ENCODE data around the gene DNPEP.
A peak's percentile ranks its signal among the peaks of the same experiment; 100 is the strongest.

The DNPEP gene

DNA sequence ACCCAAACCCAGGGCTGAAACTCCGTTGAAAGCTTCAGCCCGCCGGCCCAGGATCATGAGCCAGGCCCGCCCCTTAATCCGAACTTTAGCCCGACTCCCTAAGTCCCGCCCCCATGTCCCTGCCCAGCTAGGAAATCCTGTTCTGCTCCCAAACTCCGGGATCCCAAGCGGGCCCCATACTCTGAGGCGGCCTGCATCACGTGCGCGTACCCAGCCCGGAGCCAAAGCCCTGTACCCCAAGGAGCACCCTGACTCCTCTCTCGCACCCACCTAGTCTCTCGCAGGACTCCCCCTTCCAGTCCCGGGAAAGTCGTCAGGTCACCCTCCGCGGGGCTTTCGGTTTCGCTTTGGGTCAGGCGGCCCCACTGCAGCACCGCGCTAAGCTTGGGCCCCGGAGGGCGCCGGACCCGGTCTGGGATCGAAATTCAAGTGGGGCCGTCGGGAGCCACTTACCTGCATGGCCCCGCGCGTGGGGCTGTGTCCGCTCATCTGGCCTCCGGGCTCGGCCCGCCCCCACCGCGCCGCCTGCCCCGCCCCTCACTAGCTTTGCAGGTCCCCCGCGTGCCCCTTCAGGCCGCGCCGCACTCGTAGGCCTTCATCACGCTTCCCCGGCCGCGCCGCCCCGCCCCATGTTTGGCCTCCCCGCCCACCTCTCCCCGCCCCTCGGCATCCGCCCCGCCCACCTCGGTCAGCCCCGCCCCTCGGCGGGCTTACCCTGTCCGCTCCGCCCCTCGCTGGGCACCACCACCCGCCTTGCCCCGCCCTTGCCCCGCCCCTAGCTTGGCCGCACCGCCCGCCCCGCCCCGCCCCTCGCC is at the start of gene DNPEP:
TSS of gene DNPEP (minus strand) at position 607 of the 815 bp plus-strand sequence. CDS start at position 489, 118 bp downstream.
- H3K9me3 Mint-ChIP-seq (ENCODE audit: low read depth), result no peaks in the 10 kb centered on the region

DNA sequence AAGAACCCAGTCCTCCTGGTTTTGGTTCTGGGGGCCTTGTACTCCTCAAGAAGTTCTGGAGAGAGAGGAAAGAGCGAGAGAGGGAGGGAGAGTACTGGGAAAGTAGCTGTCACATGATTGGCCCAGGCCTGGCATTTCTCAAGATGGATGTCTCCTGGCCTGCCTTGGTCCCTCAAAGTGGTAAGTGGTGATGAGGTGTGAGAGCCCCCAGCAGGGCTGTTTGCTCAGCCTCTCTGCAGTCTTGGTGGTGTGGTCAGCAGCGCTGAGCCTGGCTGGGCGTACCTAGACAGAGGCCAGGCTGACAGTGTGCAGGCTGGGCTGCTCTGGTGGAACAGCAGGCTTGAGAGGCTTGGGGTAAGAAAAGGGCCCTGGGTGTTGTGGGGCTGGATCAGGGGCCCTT is 49.4 kb upstream of the DNPEP start:
- Mint-ChIP-seq H3K36me3 (no peaks in the 10 kb centered on the region), H3K4me3 (no peak overlapping the region), H3K27me3 (peaks cover 8% of the 10 kb centered on the region), H3K4me1 (ENCODE audit: low read depth) (peaks cover 12% of the 10 kb centered on the region), H3K9me3 (ENCODE audit: low read depth) (no peaks in the 10 kb centered on the region), H3K27ac (no peak overlapping the region)

More for the DNA sequence above, at the start of gene DNPEP:
- Mint-ChIP-seq H3K4me1 (ENCODE audit: low read depth) (peaks cover 24% of the 10 kb centered on the region), H3K36me3 (peaks cover 8% of the 10 kb centered on the region), H3K4me3 (peak within 1 kb of the TSS; percentile 97), H3K27ac (peak within 1 kb of the TSS; percentile 98), H3K27me3 (no peaks in the 10 kb centered on the region)

DNA sequence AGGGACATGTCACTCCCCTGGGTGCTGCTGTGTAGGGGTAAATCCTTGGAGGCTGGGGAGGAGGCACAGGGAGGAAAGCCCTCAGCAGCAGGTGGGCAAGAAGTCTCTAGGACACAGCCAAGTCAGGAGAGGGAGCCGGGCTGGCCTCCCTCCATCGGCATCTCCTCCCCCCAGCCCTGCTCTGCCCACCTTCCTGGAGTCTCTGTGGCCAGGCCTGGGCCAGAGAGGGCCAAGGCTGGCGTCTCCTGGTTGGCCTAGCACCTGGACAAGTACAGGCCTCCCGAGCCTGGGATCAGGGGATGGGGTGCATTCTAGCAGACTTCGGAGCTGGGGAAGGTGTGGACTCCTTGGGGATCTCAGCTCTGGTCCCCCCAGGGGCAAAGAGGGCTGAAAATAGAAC is 48.8 kb upstream of the DNPEP start:
- H3K27me3 Mint-ChIP-seq, result peaks cover 8% of the 10 kb centered on the region

DNA sequence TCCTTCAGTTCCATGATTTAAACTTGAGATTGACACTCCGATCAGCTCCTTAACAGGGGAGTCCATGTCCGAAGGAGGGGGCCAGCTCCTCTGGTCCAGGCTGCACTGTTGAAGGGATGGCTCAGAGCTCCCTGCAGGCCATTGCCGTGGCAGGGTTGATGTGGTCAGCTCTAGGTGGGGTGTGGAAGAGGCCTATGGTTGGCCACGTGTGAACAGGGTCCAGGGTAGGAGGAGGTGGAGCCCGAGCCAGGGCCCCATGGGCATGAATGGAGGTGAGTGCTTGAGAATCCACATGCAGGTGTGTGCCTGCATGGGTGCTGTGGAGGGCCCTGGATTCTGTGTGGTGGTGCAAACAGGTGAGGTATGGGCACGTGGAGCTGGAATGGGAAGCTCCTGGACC is 48.0 kb upstream of the DNPEP start:
- no peaks in the 10 kb centered on the region for H3K36me3 Mint-ChIP-seq
- H3K4me1 Mint-ChIP-seq (ENCODE audit: low read depth), result peaks cover 3% of the 10 kb centered on the region
- no peak overlapping the region for H3K27ac Mint-ChIP-seq
- H3K9me3 Mint-ChIP-seq (ENCODE audit: low read depth), result no peaks in the 10 kb centered on the region
- H3K27me3 Mint-ChIP-seq, result peaks cover 8% of the 10 kb centered on the region
- no peak overlapping the region for H3K4me3 Mint-ChIP-seq

More for the DNA sequence above, 48.8 kb upstream of the DNPEP start:
- Mint-ChIP-seq H3K4me1 (ENCODE audit: low read depth) (peaks cover 11% of the 10 kb centered on the region), H3K9me3 (ENCODE audit: low read depth) (no peaks in the 10 kb centered on the region), H3K4me3 (no peak overlapping the region), H3K36me3 (no peaks in the 10 kb centered on the region), H3K27ac (no peak overlapping the region)

DNA sequence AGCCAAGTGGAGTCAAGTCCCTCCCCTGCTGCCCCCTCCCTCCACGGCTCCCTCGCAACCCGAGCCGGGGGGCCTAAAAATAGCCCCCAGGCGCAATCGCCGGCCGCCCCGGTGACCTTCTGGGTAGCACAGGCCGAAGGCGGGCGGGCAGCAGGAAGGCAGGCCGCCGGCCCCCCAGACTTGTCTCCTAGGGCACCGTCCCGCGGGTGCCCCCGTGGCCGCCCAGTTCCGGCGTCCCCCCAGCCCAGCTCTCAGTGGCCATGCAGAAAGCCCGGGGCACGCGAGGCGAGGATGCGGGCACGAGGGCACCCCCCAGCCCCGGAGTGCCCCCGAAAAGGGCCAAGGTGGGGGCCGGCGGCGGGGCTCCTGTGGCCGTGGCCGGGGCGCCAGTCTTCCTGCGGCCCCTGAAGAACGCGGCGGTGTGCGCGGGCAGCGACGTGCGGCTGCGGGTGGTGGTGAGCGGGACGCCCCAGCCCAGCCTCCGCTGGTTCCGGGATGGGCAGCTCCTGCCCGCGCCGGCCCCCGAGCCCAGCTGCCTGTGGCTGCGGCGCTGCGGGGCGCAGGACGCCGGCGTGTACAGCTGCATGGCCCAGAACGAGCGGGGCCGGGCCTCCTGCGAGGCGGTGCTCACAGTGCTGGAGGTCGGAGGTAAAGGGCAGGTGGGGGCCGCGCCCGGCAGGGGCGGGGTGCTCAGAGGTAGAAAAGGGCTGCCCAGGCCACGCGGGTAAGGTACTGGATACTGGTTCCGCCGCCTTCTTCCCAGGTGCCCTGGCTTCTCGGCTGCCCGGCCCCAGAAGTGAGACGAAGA is 47.2 kb upstream of the DNPEP start, which contains the start of gene SPEG:
TSS of gene SPEG (plus strand) at position 126 of the 808 bp plus-strand sequence. CDS start at position 261, 135 bp downstream.
- Mint-ChIP-seq H3K4me3 (no peak within 1 kb of the TSS), H3K27ac (no peak within 1 kb of the TSS), H3K4me1 (ENCODE audit: low read depth) (peaks cover 1% of the 10 kb centered on the region), H3K27me3 (peaks cover 8% of the 10 kb centered on the region), H3K36me3 (no peaks in the 10 kb centered on the region), H3K9me3 (ENCODE audit: low read depth) (no peaks in the 10 kb centered on the region)

DNA sequence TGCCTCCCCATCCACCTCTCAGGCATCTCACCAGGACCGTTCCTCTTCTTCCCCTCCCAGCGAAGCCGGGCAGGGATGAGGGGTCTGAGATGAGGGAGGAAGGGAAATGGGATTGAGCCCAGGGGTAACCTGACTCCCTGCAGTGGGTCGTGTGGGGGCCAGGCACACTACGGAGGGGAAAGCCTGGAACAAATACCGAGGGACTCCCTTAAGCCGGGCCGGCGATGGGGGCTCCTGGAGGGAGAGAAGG is 46.7 kb upstream of the DNPEP start:
- no peak overlapping the region for H3K4me3 Mint-ChIP-seq
- H3K27me3 Mint-ChIP-seq, result peaks cover 8% of the 10 kb centered on the region
- peaks cover 1% of the 10 kb centered on the region for H3K4me1 Mint-ChIP-seq (ENCODE audit: low read depth)
- no peaks in the 10 kb centered on the region for H3K9me3 Mint-ChIP-seq (ENCODE audit: low read depth)
- H3K27ac Mint-ChIP-seq, result no peak overlapping the region
- H3K36me3 Mint-ChIP-seq, result no peaks in the 10 kb centered on the region

DNA sequence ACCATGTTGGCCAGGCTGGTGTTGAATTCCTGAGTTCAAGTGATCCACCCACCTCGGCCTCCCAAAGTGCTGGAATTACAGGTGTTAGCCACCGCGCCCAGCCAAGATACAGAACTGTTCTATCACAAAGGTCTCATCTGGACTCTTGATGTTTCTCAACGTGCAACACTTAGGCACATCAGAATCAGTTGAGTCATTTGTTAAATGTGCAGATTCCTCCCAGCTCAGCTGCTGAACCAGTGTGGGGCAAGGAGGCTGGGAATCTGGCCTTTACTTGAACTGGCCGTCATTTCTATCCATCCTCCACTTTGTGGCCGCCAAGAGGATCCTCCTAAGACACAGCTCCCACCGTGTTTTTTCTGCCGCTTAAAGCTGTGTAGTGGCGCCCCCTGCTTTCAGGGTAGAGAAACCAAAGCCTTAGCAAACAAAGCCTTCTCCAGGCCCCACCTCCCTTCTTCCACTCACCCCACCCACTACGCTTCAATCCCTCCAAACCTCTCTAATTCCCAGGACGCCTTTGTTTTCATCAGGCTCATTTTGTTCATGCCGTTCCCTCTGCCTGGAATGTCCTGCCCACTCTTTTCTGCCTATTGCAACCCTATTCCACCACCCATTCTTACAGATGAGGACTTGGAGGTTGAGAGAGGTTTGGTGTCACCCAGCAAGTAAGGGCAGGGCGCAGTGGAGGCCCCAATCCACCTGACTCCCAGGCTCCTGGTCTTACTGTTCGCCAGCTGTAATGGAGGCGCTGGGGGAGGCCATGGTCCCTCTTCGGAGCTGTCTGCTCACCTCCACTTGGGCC is 46.2 kb upstream of the DNPEP start:
- H3K27me3 Mint-ChIP-seq, result peaks cover 8% of the 10 kb centered on the region
- H3K4me3 Mint-ChIP-seq, result no peak overlapping the region
- H3K36me3 Mint-ChIP-seq, result no peaks in the 10 kb centered on the region
- H3K27ac Mint-ChIP-seq, result no peak overlapping the region
- H3K4me1 Mint-ChIP-seq (ENCODE audit: low read depth), result peaks cover 1% of the 10 kb centered on the region
- no peaks in the 10 kb centered on the region for H3K9me3 Mint-ChIP-seq (ENCODE audit: low read depth)

DNA sequence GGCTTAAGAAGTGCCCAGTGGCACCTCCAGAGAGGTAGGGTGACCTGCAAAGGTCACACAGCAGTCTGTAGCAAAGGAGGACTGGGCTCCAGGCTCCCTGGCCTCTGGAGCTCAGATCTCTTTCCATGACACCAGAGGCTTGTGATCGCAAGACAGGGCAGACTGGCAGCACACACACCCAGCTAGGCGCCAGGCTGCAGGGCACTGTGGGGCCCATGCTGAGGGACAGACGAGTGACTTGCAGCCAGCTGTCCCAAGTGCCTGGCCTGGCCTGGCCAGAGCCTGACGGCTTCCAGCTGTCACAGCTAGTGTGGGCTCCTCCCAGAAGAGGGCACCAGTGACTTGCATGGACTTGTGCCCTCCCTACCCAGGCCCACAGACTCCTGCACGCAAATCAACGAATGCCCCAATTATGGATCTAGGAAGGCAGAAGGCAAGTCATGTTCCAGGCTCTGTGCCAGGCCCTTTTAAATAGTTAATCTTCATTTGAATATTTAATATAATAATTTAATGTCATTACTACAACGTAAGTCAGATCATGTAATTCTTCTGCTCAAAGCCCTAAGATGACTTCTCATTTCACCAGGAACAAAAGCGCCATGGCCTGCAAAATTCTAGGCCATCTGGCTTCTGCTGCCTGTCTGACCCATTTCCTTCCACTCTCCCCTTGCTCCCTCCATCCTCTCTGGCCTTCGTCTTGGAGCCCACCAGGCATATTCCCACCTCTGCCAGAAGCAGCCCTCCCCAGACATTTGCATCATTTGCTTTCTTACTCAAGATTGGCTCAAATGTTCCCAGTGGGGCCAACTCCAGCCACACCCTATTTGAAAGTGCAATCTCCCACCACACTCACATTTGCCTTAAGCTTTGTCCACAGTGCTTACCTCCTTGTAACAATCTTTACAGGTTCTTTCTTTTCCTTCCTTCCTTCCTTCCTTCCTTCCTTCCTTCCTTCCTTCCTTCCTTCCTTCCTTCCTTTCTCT is 43.2 kb upstream of the DNPEP start:
- Mint-ChIP-seq H3K36me3 (no peaks in the 10 kb centered on the region), H3K4me1 (ENCODE audit: low read depth) (peaks cover 1% of the 10 kb centered on the region), H3K9me3 (ENCODE audit: low read depth) (no peaks in the 10 kb centered on the region), H3K4me3 (no peak overlapping the region), H3K27me3 (peaks cover 6% of the 10 kb centered on the region), H3K27ac (no peak overlapping the region)

DNA sequence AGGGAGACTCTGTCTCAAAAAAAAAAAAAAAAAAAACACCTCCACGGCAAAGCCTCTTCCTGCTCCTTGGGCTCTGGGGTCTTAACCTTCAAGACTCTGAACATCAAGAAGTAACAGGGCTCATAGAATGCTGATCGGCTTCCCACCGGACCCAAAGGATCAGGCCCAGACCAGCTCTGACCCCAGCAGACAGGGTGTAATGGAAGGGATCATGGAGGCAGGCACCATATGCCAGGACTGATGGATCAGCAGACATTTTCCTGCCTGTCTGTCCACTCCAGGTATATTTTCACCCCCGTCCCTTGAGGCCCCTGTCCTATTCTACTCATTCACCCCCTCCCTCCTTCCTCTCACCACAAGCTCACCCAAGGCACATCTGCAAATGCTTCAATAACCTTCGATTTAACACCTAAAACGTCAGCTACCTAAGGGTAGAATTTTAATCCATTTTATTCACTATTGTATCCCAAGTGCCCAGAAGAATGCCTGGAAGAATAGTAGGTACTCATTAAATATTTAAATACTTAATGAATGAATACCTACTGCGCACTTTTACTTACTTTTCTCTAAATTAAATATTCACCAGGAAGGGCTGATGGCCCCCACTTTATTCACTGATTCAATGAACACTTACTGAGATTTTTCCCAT is 42.4 kb upstream of the DNPEP start:
- Mint-ChIP-seq H3K36me3 (no peaks in the 10 kb centered on the region), H3K9me3 (ENCODE audit: low read depth) (no peaks in the 10 kb centered on the region), H3K27ac (no peak overlapping the region), H3K27me3 (peaks cover 2% of the 10 kb centered on the region), H3K4me1 (ENCODE audit: low read depth) (no peaks in the 10 kb centered on the region), H3K4me3 (no peak overlapping the region)

DNA sequence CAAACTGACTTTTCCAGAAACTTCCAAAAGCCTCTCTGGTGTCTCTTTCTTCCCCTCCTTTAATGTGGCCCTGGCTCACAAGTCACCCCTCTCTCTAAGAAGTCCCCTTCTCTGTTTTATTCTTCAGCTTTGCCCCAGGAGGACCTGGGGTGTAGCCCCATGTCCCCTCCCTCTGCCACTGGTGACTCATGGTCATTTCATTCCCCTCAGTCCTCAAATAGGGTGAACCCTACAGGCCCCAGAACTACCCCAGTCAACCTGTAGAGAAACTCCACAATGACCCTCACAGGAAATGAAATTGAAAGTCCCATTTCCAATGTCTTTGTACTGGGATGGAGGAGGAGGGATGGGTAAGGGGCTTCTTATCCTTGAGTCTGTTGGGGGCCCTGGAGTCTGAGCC is 40.8 kb upstream of the DNPEP start:
- no peaks in the 10 kb centered on the region for H3K27me3 Mint-ChIP-seq
- H3K9me3 Mint-ChIP-seq (ENCODE audit: low read depth), result no peaks in the 10 kb centered on the region
- H3K4me3 Mint-ChIP-seq, result no peak overlapping the region
- H3K27ac Mint-ChIP-seq, result no peak overlapping the region
- no peaks in the 10 kb centered on the region for H3K4me1 Mint-ChIP-seq (ENCODE audit: low read depth)
- H3K36me3 Mint-ChIP-seq, result no peaks in the 10 kb centered on the region

DNA sequence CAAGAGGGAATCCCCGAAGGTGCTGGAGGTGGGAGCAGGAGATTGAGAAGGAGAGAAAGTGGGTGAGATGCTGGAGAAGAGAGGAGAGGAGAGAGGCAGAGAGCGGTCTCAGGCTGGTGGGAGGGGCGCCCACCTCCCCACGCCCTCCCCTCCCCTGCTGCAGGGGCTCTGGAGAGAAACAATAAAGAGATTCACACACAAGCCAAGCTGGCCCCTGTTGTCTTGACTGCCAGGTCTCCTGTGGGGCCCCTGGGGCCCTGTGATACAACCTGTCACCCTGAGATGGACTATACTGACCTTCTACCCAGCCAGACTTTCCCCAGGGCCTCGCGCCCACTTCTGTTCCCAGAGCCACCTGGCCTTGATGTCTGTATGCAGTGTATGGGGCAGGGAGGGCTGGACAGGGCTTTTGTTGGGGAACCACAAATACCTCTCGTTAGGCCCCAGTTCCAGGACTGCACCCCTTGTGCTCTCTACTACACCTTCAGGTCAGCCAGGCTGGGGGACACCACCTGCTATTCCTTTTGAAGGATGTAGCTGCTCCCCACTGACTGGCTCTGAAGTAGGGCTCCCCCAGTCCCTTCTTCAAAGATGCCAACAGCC is 38.9 kb upstream of the DNPEP start:
- Mint-ChIP-seq H3K27ac (no peak overlapping the region), H3K27me3 (no peaks in the 10 kb centered on the region), H3K36me3 (no peaks in the 10 kb centered on the region), H3K9me3 (ENCODE audit: low read depth) (no peaks in the 10 kb centered on the region), H3K4me3 (no peak overlapping the region), H3K4me1 (ENCODE audit: low read depth) (no peaks in the 10 kb centered on the region)

DNA sequence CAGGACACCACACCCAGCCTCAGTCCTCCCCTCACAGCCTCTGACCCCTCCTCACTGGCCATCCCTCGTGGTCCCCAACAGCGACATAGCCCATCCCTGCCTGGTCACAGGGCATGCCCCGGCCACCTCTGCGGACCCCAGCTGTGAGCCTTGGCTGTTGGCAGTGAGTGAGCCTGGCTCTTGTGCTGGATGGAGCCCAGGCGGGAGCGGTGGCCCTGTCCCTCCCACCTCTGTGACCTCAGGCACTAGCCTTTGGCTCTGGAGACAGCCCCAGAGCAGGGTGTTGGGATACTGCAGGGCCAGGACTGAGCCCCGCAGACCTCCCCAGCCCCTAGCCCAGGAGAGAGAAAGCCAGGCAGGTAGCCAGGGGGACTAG is 38.3 kb upstream of the DNPEP start:
- no peaks in the 10 kb centered on the region for H3K9me3 Mint-ChIP-seq (ENCODE audit: low read depth)
- no peak overlapping the region for H3K27ac Mint-ChIP-seq
- H3K4me3 Mint-ChIP-seq, result no peak overlapping the region
- no peaks in the 10 kb centered on the region for H3K36me3 Mint-ChIP-seq
- H3K27me3 Mint-ChIP-seq, result no peaks in the 10 kb centered on the region
- no peaks in the 10 kb centered on the region for H3K4me1 Mint-ChIP-seq (ENCODE audit: low read depth)

DNA sequence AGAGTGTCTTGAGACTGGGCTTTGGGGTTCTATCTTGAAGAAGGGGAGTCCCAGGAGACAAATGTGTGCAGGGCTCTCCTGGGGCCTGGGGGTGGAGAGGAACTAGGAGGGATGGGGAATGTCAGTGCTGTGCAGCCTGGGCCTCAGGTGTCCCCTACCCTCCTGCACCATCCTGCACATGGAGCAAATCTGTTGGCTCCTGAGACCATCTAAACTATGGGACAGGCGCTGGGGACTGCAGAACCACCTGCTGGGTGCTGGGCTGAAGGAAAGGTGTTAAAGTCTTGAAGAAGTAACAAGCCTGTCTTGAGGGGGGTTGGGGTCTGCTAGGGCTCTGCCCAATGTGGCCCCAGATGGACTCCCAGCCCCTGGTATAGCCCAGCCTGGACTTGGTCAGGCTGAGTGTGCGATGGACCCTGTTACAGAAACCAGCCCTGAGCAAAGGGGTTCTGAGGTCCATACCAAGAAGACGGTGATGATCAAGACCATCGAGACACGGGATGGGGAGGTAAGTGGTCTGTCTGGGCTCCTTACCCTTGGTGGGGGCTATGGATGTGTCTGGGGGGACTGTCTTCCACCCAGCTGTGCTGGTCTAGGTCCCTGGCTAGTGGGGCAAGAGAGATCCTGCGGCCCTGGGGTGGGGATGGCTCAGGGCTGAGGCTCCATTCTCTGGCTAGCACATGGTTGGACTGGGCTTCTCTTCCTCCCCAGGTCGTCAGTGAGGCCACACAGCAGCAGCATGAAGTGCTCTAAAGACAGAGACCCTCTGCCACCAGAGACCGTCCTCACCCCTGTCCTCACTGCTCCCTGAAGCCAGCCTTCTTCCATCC is 37.7 kb upstream of the DNPEP start:
- no peaks in the 10 kb centered on the region for H3K27me3 Mint-ChIP-seq
- H3K9me3 Mint-ChIP-seq (ENCODE audit: low read depth), result no peaks in the 10 kb centered on the region
- no peak overlapping the region for H3K4me3 Mint-ChIP-seq

More for the DNA sequence above, 37.7 kb upstream of the DNPEP start:
- H3K27ac Mint-ChIP-seq, result no peak overlapping the region
- H3K36me3 Mint-ChIP-seq, result no peaks in the 10 kb centered on the region
- no peaks in the 10 kb centered on the region for H3K4me1 Mint-ChIP-seq (ENCODE audit: low read depth)
